Fibroblast of pulmonary artery (primary cell): Measurements from ENCODE around the gene GTF3C4.

Experiments
- DNase-seq: peaks from one replicate; pipeline ENCODE4 v3.0.0-alpha.2; 2010; ENCODE audit warnings: low read depth
- H3K4me3 ChIP-seq: replicated peaks from 2 replicates; pipeline ENCODE4 v1.5.1; 2011; ENCODE audit warnings: low read depth, mild to moderate bottlenecking, control low read depth, low read length, moderate library complexity
- CTCF ChIP-seq: IDR thresholded peaks from 2 replicates; pipeline ENCODE4 v1.5.1; 2011; ENCODE audit warnings: mild to moderate bottlenecking, control low read depth, low read length, inconsistent platforms; ENCODE audit errors: missing control alignments

Gene GTF3C4

GRCh38 chr9:132728071-132728470 is 57.8 kb downstream of the GTF3C4 start:
- no peak for DNase-seq
- TF ChIP-seq CTCF = no peak

GRCh38 chr9:132728497-132728896 is 58.2 kb downstream of the GTF3C4 start:
- no peak for DNase-seq
- TF ChIP-seq CTCF = no peak
- no peak overlapping the region for H3K4me3 ChIP-seq

More at GRCh38 chr9:132728071-132728470, 57.8 kb downstream of the GTF3C4 start:
- H3K4me3 ChIP-seq = no peak overlapping the region

- H3K4me3 ChIP-seq = no peak overlapping the region
- no peak for DNase-seq
- TF ChIP-seq CTCF = no peak
Observed at GRCh38 chr9:132729235-132729890, 59.1 kb downstream of the GTF3C4 start.

- no peak for TF ChIP-seq CTCF
- no peak for DNase-seq
Observed at GRCh38 chr9:132730054-132731033, 60.1 kb downstream of the GTF3C4 start.

GRCh38 chr9:132731230-132731629 is 61.0 kb downstream of the GTF3C4 start:
- DNase-seq = no peak
- no peak for TF ChIP-seq CTCF
- no peak overlapping the region for H3K4me3 ChIP-seq

More at GRCh38 chr9:132730054-132731033, 60.1 kb downstream of the GTF3C4 start:
- no peak overlapping the region for H3K4me3 ChIP-seq

- no peak for TF ChIP-seq CTCF
- no peak for DNase-seq
- H3K4me3 ChIP-seq = no peak overlapping the region
Observed at GRCh38 chr9:132732326-132733259, 62.3 kb downstream of the GTF3C4 start.
